ENCODE measurements around the gene TMEFF1. TPM values are rescaled to one million over a fixed set of nuclear protein-coding genes. Genes with fewer than 3 reads are reported as not detected.

The TMEFF1 gene
- total RNA-seq, 4 donors from 2014 or later, result 2.0 to 10.4 (median 4.8) TPM

DNA sequence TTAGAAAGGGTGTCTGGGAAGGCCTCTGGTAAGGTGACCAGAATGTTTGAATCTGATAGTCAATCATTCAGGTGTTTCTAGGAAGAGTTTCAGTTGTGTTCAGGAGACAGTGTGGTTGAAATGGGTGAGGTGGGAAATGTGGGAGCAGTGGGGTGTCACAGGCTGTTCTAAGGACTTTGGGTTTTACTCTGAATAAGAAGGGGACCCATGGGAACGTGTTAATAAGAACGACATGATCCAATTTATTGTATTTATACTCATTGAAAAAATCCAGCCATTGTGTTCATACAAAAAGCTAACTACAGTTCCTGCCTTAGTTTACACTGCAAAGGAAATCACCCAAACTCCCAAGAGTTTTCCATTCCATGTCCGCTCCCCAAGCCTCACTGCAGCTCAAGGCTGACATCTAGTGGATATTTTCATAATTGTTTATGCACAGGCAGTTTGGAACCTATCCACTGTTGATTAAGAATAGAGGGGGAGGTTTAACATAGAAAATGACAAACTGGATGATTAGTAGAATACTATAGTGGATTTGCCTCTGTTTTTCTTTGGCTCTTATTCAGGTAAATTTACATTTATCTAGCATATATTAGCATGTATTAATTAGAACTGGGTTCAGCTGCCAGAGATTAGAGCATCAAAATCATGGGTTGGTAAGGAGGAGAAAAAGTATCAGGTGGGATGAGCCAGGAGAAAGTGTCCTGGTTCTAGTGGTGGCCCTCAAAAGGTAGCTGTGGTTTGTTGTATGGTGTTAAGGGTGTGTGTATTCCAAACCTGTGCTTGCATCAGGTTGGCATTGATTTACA, 122.6 kb downstream of the TMEFF1 start:
- no peaks in the 10 kb centered on the region for H3K36me3 ChIP-seq
- peaks cover 0 to 4% of the 10 kb centered on the region in 2 donors for H3K4me1 ChIP-seq
- H3K4me3 ChIP-seq (replicated peaks in 1 of 3), result no peak overlapping the region
- no peak overlapping the region for H3K27ac ChIP-seq
- no peaks in the 10 kb centered on the region for H3K9me3 ChIP-seq
- H3K27me3 ChIP-seq, result no peaks in the 10 kb centered on the region
- intact Hi-C loops (cut with DNase I), result loop anchor here (10.0 kb wide), 2 partner anchors 91 to 171 kb away; partner anchors contain the start of gene MSANTD3
- TF ChIP-seq, protein P1, sequence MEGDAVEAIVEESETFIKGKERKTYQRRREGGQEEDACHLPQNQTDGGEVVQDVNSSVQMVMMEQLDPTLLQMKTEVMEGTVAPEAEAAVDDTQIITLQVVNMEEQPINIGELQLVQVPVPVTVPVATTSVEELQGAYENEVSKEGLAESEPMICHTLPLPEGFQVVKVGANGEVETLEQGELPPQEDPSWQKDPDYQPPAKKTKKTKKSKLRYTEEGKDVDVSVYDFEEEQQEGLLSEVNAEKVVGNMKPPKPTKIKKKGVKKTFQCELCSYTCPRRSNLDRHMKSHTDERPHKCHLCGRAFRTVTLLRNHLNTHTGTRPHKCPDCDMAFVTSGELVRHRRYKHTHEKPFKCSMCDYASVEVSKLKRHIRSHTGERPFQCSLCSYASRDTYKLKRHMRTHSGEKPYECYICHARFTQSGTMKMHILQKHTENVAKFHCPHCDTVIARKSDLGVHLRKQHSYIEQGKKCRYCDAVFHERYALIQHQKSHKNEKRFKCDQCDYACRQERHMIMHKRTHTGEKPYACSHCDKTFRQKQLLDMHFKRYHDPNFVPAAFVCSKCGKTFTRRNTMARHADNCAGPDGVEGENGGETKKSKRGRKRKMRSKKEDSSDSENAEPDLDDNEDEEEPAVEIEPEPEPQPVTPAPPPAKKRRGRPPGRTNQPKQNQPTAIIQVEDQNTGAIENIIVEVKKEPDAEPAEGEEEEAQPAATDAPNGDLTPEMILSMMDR (IDR thresholded peaks at IDR 0.05), result peak; percentile 77 to 93 (median 88)
- TF ChIP-seq POLR2A (IDR thresholded peaks at IDR 0.05), result no peak
- WGBS, 2 donors, result 17 to 18% methylated on average over 3 of the region's 3 CpGs
- peak in 1 of 2 donors; percentile 37 for DNase-seq

DNA sequence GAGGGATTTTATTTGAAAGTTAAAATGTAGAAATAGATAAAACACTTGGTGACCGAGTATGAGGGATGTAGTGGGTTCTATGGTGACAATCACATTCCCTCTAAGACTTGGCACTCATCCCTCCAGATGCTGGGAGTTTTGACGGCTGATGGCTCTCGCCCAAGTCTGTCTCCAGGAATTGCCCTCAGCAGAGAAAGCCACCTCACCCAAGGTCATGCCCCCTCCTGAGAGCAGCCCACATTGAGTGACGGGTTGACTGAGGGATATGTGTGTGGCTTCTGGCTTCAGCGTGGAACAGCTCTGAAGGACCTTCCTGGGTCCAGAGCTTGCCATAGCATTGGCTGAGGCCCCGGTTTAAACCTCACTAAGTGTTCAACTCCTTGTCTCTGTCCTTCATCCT, 124.3 kb downstream of the TMEFF1 start:
- H3K36me3 ChIP-seq, result no peaks in the 10 kb centered on the region
- H3K9me3 ChIP-seq, result no peaks in the 10 kb centered on the region
- WGBS, 2 donors, result 40 to 45% methylated on average over 6 of the region's 6 CpGs
- no peak overlapping the region for H3K4me3 ChIP-seq (replicated peaks in 1 of 3)
- H3K27me3 ChIP-seq, result no peaks in the 10 kb centered on the region
- intact Hi-C loops (cut with DNase I), result loop anchor here (10.0 kb wide), 2 partner anchors 92 to 172 kb away; partner anchors contain the start of gene MSANTD3
- H3K27ac ChIP-seq, result no peak overlapping the region
- DNase-seq, result no peak
- peaks cover 0 to 4% of the 10 kb centered on the region in 2 donors for H3K4me1 ChIP-seq
- TF ChIP-seq, protein P1 (IDR thresholded peaks at IDR 0.05), result no peak
- no peak for TF ChIP-seq POLR2A (IDR thresholded peaks at IDR 0.05)

DNA sequence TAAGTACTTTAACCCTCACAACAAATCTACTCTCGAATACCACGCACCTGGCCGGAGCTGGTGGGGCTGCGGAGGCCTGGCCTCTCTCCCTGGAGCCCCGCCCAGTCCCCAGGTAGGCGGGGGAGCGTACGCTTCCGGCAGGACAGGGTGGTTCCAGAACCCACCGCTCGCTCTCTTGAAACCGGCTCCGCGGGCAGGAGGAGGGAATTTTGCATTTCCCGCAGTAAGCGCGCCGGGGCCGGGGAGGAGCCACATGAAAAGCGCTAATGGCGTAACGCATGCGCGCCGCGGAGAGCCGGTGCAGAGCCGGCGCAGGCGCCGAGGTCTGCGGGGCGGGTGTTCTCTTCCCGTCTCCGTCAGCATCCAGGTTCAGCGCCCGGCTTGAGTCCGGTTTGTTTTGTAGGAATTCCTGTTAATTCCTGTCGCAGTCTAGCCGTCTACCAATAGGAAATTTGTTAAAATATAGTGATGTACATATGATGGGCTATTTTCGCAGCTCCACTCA, 125.7 kb downstream of the TMEFF1 start:
- no peaks in the 10 kb centered on the region for H3K9me3 ChIP-seq
- H3K4me1 ChIP-seq, result peaks cover 0 to 4% of the 10 kb centered on the region in 2 donors
- peak overlapping the region in 2 of 3 donors; percentile 16 to 25 for H3K4me3 ChIP-seq (replicated peaks in 1 of 3)
- DNase-seq, result peak; percentile 89 to 92
- 2 to 3% methylated on average over 21 to 40 of the region's 41 CpGs for WGBS, 2 donors
- no peaks in the 10 kb centered on the region for H3K36me3 ChIP-seq
- peak overlapping the region; percentile 18 to 51 (median 20) for H3K27ac ChIP-seq
- TF ChIP-seq, protein P1 (IDR thresholded peaks at IDR 0.05), result no peak
- TF ChIP-seq POLR2A (IDR thresholded peaks at IDR 0.05), result peak in 1 of 2 donors; percentile 39
- H3K27me3 ChIP-seq, result no peaks in the 10 kb centered on the region
- intact Hi-C loops (cut with DNase I), result loop anchor here (10.0 kb wide), 2 partner anchors 94 to 174 kb away; partner anchors contain the start of gene MSANTD3

DNA sequence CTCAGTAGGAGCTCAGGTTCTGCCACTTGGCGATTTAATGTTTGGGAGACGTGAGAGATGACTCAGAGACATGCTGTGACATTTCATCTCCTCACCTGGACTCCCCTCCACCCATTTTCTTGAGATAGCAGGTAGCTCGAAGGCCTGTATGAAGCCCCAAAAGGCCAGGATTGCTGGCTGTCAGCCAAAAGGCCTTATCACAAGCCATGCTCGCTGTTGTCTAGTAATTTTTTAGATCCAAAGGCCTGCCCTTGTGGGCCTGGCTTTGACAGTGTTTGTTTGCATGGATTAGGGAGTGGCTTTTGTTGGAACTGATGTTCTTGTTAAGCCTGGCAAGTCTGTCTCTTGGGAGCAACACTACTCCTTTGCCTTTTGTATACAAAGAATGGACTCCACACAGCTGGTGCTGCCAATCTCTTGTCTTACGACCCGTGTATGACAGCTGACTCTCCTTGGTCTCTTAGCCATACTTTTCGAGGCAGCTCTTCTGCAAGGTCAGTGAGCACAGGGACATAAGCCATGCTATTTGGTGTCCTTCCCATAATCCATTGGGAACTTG, 127.7 kb downstream of the TMEFF1 start:
- Histone ChIP-seq H3K36me3 (no peaks in the 10 kb centered on the region), H3K27ac (no peak overlapping the region), H3K27me3 (no peaks in the 10 kb centered on the region), H3K9me3 (no peaks in the 10 kb centered on the region), H3K4me1 (no peaks in the 10 kb centered on the region), H3K4me3 (replicated peaks in 1 of 3) (no peak overlapping the region)
- 85 to 87% methylated on average over 7 of the region's 7 CpGs for WGBS, 2 donors
- no peak for DNase-seq
- intact Hi-C loops (cut with DNase I), result no loop called here
- TF ChIP-seq, protein P1 (IDR thresholded peaks at IDR 0.05), result no peak
- TF ChIP-seq POLR2A (IDR thresholded peaks at IDR 0.05), result no peak

DNA sequence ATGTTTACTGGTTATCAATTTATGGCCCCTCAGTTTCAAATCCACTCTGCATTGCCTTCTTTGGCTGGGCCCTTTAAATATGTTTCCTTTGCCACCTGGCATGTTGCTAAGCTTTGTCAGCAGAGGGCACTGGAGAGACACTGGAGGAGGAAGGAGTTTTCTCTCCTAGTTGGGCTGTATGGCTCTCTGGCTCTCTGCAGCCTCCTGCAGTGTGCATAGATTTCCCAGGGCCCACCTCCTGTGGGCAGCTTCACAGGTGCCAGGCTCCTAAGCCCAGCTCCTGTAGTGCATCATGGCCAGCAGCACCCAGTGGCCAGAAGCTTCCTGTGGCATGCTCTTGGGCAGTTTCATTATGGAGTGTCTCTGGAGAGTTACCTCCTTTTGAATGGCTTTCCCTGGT, 128.3 kb downstream of the TMEFF1 start:
- no peak overlapping the region for H3K27ac ChIP-seq
- TF ChIP-seq POLR2A (IDR thresholded peaks at IDR 0.05), result no peak
- TF ChIP-seq, protein P1 (IDR thresholded peaks at IDR 0.05), result peak in 4 of 6 experiments; percentile 12 to 50 (median 22)
- intact Hi-C loops (cut with DNase I), result no loop called here
- H3K27me3 ChIP-seq, result no peaks in the 10 kb centered on the region
- no peaks in the 10 kb centered on the region for H3K9me3 ChIP-seq
- DNase-seq, result peak in 1 of 2 donors; percentile 32
- H3K4me1 ChIP-seq, result no peaks in the 10 kb centered on the region
- no peaks in the 10 kb centered on the region for H3K36me3 ChIP-seq
- no peak overlapping the region for H3K4me3 ChIP-seq (replicated peaks in 1 of 3)

Measured in thyroid gland (tissue), 4 donors.